Measurements from ENCODE around the gene SPP2.

SPP2 gene, protein sequence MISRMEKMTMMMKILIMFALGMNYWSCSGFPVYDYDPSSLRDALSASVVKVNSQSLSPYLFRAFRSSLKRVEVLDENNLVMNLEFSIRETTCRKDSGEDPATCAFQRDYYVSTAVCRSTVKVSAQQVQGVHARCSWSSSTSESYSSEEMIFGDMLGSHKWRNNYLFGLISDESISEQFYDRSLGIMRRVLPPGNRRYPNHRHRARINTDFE

DNA sequence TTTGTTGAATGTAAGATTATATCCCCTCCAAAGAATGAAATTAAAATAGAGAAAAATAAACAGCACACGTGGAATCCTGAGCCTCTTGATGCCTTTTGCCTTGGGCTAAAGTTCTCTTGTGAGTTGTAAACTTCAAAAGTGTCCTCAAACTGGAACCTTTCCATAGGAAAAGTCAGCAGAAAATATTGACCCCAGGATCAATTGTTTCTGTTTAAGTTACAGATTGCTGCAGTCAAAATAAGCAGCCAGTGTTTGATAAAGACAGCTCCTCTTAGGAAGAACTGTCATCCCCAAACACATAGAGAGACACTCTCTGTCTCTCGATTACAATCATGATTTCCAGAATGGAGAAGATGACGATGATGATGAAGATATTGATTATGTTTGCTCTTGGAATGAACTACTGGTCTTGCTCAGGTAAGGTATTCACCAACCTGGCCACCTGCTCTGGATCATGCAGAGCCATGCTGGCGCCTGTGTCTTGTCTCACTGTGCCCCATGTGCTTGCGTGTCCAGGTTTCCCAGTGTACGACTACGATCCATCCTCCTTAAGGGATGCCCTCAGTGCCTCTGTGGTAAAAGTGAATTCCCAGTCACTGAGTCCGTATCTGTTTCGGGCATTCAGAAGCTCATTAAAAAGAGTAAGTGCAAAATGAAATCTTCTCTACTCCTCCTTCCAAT lies at the start of gene SPP2:
TSS of gene SPP2 (plus strand) at position 248 of the 681 bp plus-strand sequence. CDS start at position 333, 85 bp downstream.
- DNase-seq: no peak

DNA sequence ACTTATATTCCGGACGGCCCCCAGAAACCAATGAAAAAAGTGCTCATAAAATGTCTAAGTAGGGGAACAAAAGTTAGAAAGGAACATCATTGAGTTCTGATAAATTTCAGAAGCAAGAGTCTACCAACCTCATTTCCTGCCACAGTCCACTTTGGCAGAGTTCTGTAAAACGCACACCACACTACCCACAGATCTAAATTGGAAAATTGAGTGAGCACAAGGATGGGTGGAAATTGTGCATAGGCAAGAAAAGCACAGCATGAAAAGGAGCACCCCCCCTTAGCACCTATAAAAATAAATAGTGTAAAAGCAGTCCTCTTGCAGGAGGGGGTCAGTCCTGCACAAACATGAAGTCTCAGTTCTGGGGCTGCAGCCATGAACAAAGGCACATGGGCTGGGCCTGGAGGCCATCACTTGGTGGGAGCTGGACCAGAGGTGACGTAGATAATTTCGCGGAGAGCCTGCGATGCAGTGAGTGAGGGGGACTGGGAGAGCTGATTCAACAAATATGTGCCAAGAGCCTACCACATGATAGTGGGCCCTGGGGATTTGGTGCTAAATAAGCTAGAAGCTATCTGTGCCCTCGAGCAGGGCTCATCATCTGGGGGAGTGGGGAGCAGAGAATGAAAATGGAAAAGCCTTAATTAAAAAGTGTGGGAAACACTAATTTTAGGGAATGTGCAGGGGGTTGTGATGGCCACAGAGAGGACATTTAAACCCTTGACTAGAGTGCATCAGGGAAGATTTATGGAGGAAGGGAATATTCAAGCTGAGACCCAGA lies 48.9 kb upstream of the SPP2 start:
- no peak for DNase-seq

- DNase-seq: no peak
Observed at GRCh38 chr2:234002281-234002680, 48.2 kb upstream of the SPP2 start.

DNA sequence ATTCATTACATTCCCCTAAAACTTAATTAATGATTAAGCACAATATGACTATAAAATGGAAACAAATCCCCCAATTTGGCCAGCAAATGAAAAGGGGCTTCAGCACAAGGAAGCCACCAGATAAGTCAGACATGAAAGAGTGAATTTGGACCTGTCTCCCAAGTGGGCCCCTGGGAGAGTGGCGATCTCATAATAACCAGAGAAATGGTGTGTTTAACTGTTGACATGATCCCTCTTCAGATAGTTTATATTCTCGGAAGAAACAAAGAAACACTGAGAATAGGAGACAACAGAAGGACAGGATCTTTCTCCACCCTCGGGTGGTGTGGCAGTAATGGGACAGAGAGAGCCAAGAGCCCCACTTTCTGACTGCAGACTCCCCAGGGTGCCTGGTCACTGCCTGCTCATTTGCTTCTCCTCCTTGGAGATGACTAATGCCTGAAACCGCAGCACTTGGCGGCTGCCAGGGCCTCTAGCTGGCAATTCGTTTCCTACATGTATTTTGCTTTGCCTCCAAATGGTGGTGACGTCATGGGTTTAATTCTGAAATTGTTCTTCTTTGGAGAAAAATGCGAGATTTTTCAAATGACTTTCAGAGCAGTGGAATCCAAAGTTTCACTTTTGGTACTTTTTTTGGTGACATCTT lies 46.4 kb upstream of the SPP2 start:
- DNase-seq: no peak

GRCh38 chr2:234005126-234005525 lies 45.4 kb upstream of the SPP2 start:
- no peak for DNase-seq

GRCh38 chr2:234006501-234006900 lies 44.0 kb upstream of the SPP2 start:
- DNase-seq: no peak

- DNase-seq: no peak
Observed at GRCh38 chr2:234014427-234014826, 36.1 kb upstream of the SPP2 start.

GRCh38 chr2:234015861-234016260 lies 34.6 kb upstream of the SPP2 start:
- no peak for DNase-seq

DNA sequence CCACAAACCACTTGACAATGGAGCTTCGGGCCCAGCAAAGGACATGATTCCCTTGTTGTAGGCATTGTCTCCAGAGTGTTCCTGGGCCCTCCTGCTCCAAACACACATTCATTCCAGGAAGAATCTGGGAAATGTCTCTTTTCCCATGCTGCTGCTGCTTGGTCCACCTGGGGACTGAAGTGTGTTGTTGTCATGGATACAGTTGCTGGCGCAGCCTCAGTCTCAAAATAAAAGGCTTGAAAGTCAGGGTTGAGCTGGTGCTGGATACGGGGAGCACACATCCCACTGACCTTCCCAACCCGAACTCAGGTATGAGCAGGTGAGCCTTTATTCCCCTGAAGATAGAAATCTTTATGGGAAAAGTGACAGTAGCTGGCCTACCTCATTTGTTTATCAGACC lies 30.6 kb upstream of the SPP2 start:
- no peak for DNase-seq

GRCh38 chr2:234020332-234020731 lies 30.2 kb upstream of the SPP2 start:
- no peak for DNase-seq

- DNase-seq: no peak
Observed at GRCh38 chr2:234022424-234022823, 28.1 kb upstream of the SPP2 start.

DNA sequence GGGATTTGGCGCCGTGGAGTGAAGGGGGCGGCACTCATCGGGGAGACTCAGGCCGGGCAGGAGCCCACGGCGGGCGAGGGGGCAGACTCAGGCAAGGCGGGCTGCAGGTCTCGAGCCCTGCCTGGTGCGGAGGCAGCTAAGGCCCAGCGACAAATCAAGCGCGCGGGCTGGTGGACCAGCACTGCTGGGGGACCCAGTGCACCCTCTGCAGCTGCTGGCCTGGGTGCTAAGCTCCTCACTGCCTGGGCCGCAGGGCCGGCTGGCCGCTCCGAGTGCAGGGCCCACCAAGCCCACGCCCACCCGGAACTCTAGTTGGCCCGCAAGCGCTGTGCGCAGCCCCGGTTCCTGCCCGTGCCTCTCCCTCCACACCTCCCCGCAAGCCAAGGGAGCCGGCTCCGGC lies 26.2 kb upstream of the SPP2 start:
- no peak for DNase-seq

- DNase-seq: no peak
Observed at GRCh38 chr2:234025466-234025865, 25.0 kb upstream of the SPP2 start.

- no peak for DNase-seq
Observed at GRCh38 chr2:234025891-234026401, 24.6 kb upstream of the SPP2 start.

DNA sequence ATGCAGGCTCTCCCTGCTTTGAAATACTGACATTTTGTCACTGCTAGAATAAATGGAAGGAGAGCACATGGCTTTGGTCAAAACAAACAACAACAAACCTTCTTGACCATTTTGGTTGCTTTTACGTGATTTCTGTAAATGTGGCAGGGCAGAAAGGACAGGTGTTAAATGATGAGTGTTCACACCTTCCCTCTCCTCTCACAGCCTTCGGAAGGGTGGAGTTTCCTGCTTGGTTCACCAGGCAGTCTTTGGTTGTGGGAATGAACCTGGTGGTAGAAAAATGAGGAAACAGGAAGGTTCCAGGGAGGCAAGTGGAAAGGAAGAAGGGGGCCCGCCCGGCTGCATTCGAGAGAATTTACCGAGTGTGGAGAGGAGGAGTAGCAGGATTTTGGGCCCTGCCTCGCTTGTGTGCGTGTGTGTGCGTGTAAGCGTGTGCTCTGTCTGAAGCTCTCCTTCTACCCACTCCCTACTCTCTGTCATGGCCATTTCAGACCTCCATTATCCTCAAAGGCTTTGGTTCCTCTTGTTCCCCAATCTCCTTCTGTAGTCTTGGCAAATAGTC lies 23.7 kb upstream of the SPP2 start:
- no peak for DNase-seq

DNA sequence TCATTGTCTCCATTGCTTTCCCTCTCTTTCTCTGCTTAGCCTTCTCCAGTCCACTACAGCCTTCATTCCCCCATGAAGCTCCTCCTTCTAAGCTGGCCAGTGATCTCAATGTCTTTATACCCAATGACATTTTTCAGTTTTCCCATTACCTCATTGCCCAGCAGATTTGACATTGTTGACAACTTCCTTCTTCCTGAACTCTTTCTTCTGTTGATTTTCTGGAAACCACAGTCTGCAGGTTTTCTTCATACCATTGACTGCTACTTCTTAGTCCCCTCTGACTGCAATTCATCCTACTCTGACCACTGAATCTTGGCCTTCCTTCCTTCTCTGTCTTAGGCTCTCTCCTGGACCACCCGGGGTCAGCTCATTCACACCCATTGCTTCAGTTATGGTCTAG lies 22.9 kb upstream of the SPP2 start:
- DNase-seq: no peak

GRCh38 chr2:234029150-234029733 lies 21.3 kb upstream of the SPP2 start:
- DNase-seq: no peak

GRCh38 chr2:234031207-234031606 lies 19.3 kb upstream of the SPP2 start:
- no peak for DNase-seq

DNA sequence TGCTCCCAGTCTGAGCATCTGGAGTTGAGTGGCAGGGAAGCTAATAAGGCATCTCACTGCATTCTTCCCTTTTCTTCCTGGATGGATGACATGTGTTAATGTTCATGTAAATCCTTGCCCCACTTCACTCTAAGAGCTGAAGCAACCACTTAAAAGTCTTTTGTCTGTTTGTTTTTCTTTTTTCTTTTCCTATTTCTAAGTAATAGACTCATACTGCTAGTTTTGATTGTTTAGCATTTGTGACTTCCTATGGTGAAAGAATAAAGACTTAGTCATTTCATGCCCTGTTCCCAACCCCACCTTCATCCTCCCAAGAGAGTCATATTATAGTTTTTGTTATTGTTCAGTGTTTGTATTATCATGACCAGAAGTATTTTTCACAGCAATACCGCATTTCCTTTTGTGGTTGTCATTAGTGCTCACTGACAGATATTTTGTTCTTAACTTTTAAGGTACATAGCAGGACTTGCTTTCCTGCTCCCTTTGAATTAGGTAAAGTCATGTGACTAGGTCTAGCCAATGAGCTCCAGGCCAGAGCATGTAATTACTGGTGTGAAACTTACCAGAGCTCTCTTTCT lies 18.1 kb upstream of the SPP2 start:
- no peak for DNase-seq

DNA sequence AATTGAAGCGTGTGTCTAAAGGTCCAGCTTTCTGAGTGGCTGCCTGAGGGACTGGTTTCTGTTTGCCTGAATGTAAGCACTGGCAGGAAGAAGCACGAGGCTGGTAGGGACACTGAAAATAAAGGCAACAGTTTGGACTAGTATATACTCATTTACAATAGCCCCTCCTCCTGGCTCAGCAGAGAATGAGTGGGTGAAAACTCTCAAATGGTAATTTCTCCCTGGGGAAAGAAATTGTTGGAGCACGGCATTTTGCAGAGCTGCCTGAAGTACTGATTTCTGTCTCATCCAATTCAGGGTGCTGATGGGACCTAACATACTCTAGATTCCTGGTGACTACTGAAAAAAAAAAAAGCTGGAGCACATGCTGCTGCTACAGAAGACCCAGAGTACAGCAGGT lies 17.3 kb upstream of the SPP2 start:
- no peak for DNase-seq

DNA sequence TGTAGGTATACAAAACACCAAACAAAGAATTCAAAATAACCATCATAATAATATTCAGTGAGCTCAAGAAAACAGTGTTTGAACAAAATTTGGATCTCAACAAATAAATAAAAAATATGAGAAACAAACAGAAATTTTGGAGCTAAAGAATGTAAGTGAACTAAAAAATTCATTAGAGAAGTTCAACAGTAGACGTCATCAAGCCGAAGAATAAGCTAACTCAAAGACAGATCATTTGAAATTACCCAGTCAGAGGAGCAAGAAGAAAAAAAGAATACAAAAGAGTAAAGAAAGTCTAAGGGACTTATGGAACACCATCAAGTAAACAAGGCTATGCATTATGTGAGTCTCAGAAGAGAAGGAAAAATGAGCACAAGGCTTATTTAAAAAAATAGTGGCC lies 16.6 kb upstream of the SPP2 start:
- no peak for DNase-seq

DNA sequence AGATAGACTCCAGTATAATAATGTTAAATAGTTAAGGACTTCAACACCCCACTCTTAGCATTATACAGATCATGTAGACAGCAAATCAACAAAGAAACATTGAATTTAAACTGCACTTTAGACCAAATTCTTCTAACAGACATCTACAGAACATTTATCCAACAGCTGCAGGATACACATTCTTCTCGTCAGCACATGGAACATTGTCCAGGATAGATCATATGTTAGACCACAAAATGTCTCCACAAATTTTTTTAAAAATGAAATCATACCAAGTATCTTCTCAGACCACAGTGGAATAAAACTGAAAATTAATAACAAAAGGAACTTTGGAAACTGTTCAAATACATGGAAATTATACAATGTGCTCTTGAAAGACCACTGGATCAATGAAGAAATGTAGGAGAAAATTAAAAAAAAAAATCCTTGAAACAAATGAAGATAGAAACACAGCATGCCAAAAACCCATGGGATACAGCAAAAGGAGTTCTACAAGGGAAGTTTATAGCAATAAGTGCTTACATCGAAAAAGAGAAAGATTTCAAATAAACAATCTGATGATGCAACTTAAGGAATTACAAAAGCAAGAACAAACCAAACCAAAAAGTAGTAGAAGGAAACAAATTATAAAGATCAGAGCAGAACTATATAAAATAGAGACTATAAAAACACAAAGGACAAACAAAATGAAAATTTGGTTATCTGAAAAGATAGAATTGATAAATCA lies 12.3 kb upstream of the SPP2 start:
- DNase-seq: no peak
